HuH-7.5 (cell line): ENCODE results near the gene AMDHD2.
"Not testable (repeated sequence)": the region's sequence is repeated elsewhere in the genome, so short reads cannot be mapped to it uniquely, and the experiment has no call there.

ENCODE experiments used
- DNase-seq: peaks from one replicate; pipeline ENCODE4 v3.0.0; 2011; ENCODE audit warnings: low spot score

AMDHD2 gene

GRCh38 chr16:2517954-2518605, 2.1 kb upstream of the AMDHD2 start:
- no peak for DNase-seq

GRCh38 chr16:2518823-2519710, 1.1 kb upstream of the AMDHD2 start:
- DNase-seq, result no peak

GRCh38 chr16:2519711-2520080, 475 bp upstream of the AMDHD2 start:
- no peak for DNase-seq

- peak; percentile 70 for DNase-seq
Observed at GRCh38 chr16:2520784-2521531, 787 bp downstream of the AMDHD2 start.

GRCh38 chr16:2523801-2524231, 3.6 kb downstream of the AMDHD2 start:
- DNase-seq, result no peak

GRCh38 chr16:2524339-2524938, 4.3 kb downstream of the AMDHD2 start:
- peak; percentile 76 for DNase-seq

GRCh38 chr16:2526135-2526534, 6.0 kb downstream of the AMDHD2 start:
- DNase-seq, result no peak

- no peak for DNase-seq
Observed at GRCh38 chr16:2527071-2527783, 7.1 kb downstream of the AMDHD2 start.

GRCh38 chr16:2527784-2528100, 7.6 kb downstream of the AMDHD2 start:
- DNase-seq, result no peak

GRCh38 chr16:2528161-2529060, 8.2 kb downstream of the AMDHD2 start:
- no peak for DNase-seq

GRCh38 chr16:2529061-2529931, 9.1 kb downstream of the AMDHD2 start:
- no peak for DNase-seq

- no peak for DNase-seq
Observed at GRCh38 chr16:2529961-2530628, 9.9 kb downstream of the AMDHD2 start.

- no peak for DNase-seq
Observed at GRCh38 chr16:2530629-2531318, 10.6 kb downstream of the AMDHD2 start.

- no peak for DNase-seq
Observed at GRCh38 chr16:2531371-2531695, 11.2 kb downstream of the AMDHD2 start, which contains the start of gene CEMP1. TSS of gene CEMP1 (minus strand) at chr16:2531408. CDS start at chr16:2531073, 335 bp downstream.

GRCh38 chr16:2531696-2532493, 11.7 kb downstream of the AMDHD2 start:
- peak; percentile 95 for DNase-seq

- DNase-seq, result peak; percentile 70
Observed at GRCh38 chr16:2532494-2533141, 12.4 kb downstream of the AMDHD2 start.

GRCh38 chr16:2533142-2533755, 13.1 kb downstream of the AMDHD2 start:
- not testable (repeated sequence) for DNase-seq
